ENCODE measurements around the gene TBC1D22A.
A peak's percentile ranks its signal among the peaks of the same experiment; 100 is the strongest.
"Not testable (repeated sequence)": the region's sequence is repeated elsewhere in the genome, so short reads cannot be mapped to it uniquely, and the experiment has no call there.

Gene TBC1D22A, protein sequence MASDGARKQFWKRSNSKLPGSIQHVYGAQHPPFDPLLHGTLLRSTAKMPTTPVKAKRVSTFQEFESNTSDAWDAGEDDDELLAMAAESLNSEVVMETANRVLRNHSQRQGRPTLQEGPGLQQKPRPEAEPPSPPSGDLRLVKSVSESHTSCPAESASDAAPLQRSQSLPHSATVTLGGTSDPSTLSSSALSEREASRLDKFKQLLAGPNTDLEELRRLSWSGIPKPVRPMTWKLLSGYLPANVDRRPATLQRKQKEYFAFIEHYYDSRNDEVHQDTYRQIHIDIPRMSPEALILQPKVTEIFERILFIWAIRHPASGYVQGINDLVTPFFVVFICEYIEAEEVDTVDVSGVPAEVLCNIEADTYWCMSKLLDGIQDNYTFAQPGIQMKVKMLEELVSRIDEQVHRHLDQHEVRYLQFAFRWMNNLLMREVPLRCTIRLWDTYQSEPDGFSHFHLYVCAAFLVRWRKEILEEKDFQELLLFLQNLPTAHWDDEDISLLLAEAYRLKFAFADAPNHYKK

DNA sequence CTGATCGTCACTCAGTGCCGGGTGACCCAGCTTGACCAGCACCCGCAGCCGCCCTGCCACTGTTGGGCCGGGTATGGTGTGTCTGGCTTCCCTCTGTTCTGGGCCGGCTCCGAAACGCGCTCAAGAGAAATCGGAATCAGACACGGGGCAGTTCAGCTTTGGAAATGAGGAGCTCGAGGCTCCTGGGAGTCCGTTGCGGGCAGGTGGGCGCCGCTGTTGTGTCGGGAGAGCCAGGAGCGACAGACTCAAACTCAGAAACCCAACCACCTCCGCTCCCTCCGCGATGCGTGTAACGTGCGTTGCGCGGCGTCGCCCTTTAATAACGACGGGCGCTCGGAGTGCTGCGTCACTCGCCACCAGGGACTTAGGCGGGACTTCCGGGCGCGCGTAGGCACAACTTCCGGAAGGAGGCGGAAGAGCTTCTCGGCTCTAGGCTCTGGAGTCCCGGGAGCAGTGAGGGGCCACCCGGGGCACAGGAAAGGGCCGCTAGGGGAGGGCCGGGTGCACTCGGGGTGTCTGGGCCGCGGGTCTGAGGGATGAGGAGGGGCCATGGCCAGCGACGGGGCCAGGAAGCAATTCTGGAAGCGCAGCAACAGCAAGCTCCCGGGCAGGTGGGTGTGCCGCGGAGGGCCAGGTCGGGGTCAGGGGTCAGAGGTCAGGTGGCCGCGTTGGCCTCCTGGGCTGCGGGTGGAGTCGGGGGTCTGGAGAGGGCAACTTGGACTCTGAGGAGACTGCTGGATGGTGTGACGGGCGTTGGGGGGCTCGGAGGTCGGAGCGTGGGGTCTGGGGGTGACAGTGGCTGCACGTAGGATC is at the start of gene TBC1D22A:
Gene TBC1D22A, plus strand, starts transcription at position 413 of the 813 bp plus-strand sequence. Its CDS starts 137 bp downstream, at position 550.
- peak; percentile 57 to 95 (median 87) for DNase-seq

DNA sequence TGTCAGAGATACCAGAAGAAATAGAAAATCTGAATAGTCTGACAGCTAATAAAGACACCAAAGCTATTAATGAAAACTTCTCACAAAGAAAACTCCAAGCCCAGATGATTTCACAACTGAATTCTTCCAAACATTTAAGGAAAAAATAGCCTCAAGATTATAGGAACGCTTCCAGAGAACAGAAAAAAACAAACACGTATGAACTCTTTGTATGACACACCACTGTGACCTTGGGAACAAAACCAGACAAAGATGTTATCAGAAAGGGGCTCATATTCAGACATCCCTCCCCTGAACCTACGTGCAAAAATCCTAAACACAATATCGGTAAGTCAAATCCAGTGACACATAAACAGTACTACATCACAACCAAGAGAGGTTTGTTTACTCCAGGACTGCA is 47.9 kb upstream of the TBC1D22A start:
- no peak for DNase-seq

DNA sequence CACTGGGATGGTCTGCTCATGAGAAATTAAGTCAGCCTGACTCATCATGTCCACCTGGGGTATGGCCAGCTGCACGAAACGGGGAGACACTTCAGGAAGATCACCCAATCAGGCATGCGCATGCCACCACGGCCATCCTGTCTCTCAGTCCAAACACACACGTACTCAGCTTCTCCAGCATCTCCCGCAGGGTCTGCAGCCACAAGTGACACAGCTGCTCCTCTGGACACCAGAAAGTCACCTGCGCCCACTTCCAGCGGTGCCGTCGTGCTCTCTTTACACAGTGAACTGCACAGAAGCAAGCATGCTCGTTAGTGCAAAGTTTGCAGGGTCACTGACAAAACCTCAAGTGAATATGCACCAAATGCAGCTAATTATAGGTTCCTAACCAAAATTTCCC is 42.5 kb upstream of the TBC1D22A start:
- no peak for DNase-seq

DNA sequence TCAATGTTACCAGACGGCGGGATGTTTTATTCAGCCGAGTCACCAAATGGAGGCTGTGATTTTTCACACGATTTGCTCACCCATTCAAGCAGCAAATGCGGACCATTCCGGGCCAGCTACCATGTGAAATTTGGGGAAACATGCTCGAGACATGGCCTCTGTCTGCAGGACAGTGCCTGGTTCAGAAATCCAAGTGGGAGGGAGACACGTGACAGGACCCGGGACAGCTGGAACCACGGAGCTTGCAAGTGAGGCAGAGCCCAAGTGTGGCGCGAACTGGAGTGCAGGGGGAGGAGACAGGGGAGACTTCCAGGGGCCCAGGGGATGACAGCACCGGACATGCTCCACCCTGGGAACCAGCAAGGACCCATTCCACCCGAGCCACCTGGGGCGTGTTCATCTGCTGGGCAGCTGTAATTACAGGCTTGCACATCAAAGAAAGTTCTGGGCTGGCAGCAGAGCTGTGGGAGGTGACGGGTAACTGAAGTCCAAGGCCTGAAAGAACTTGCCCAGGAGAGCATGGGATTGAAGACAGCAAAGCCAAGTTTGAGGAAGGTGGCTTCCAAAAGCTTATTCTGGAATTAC is 40.9 kb upstream of the TBC1D22A start:
- DNase-seq, result no peak

DNA sequence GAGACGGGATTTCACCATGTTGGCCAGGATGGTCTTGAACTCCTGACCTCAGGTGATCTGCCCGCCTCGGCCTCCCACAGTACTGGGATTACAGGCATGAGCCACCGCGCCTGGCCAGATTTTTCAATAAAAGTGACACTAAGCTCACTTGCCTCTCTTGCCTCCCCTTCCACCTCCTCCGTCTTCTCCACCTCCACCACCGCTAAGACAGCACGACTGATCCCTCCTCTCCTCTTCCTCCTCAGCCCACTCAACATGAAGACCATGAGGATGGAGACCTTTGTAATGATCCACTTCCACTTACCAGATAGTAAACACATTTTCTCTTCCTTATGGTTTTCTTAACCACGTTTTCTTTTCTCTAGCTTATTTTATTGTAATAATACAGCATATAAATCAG is 38.6 kb upstream of the TBC1D22A start:
- no peak for DNase-seq

DNA sequence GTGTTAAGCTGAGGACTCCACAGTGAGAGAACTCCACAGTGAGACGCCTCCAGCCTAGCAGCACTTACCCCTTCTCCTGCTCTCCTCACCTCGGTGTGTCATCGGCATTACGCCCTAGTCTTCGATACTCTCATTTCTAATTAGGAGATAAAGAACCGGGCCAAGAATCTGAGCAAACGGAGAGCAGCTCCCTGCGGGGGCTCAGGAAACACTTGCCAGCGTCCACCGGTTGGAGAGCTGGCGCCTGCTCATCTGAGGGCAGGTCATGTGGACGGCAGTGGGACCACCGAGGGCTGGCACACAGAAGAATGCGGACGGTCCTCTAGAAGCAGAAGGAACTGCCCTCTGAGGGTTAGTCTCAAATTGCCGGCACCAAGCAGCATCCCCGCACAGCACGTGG is 37.4 kb upstream of the TBC1D22A start:
- DNase-seq, result no peak

DNA sequence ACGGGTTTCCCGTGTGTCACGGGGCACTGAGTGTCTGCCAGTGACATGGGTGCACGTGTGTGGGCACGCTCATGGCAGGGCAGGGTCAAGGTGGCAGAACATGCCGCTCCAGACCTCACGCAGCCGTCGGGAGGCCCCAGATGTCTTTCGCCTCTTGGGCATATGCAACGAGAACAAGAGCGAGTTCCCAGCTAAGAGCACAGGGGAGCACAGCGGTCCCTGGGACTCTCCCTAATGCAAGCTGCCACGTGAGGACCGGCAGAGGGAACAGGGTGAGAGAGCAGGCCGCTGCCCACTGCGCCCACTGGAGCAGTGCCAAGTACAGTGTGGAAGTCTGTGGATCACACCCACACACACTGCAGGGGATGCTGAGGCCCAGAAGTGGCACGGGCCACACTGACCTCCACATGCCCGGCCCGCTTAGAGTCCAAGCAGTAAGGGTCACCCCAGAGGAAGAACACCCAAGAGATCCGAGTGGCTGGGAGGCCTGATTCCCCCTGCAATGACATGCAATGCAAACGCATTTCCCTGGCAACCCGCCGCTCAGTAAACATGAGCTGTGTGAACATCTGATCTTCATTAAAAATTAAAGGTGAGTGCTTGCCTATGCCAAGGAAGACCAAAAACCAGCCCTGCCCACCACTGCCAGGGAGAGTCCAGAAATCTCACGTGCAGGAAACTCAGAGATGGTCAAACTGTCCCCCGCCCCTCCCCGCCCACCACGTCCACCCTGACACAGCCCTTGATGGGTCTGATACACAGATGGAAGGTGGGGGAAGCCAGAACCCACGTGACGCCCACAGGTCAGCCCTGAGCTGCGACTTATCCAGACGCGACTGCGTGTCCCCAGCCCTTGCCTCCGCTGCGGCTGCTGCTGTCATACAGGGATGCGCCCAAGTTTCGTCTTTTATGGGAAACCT is 36.1 kb upstream of the TBC1D22A start:
- no peak for DNase-seq

DNA sequence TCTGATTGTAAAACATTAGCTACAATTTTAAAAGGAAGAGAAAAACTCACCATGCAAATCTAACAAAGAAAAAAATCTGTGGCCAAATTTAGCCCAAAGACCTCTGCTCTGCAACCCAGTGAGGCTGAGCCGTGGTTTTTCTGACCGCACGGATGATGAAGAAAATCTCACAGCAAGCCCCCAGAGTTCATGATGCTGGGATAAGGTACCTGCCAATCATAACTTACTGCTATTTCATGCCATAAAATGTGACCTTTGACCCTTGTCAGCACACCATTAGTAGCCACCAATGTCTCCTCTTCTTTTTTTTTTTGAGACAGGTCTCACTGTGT is 35.5 kb upstream of the TBC1D22A start:
- DNase-seq, result no peak

DNA sequence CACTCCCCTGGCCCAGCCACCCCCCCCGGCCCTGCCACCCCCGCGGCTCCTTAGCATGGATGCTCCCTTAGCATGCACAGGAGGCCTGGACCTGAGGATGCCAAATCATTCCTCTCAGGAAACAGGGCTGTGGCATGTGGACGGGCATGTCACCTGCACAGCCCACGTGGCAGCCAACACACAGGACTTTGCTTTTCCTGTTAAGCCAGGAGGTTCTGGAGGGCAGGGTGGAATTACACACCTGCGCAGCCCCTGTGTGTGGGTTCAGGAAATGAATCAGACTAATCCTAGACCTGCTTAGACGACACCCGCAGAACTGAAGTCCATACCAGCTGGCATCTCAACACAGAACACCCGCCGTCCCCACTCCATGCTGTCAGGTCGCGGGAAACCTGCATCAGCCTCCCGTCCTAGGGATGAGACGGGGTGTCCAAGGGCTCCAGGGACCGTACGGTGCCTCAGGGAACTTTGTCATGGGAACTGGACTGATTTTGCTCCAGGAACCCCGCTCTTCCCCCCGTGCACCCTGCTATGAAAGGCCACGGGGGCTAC is 34.6 kb upstream of the TBC1D22A start:
- DNase-seq, result no peak

DNA sequence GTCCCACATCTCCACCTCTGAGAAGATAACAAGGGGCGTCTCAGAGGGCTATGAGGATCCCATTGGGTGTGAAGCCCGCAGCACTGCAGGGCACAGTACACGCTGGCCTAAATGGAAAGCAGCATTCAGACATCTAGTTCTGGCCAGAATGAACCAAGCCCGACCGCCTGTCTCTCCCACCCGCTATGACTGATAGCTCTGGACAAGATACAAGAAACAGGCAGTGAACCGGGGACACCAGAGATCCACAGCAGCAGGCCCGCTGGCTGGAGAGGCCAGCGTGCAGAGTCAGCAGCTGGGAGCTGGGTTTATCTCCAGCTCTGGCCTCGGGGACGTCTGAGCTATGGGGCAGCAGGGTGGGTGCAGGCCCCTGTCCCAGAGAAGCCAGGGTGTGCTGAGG is 34.0 kb upstream of the TBC1D22A start:
- no peak for DNase-seq

DNA sequence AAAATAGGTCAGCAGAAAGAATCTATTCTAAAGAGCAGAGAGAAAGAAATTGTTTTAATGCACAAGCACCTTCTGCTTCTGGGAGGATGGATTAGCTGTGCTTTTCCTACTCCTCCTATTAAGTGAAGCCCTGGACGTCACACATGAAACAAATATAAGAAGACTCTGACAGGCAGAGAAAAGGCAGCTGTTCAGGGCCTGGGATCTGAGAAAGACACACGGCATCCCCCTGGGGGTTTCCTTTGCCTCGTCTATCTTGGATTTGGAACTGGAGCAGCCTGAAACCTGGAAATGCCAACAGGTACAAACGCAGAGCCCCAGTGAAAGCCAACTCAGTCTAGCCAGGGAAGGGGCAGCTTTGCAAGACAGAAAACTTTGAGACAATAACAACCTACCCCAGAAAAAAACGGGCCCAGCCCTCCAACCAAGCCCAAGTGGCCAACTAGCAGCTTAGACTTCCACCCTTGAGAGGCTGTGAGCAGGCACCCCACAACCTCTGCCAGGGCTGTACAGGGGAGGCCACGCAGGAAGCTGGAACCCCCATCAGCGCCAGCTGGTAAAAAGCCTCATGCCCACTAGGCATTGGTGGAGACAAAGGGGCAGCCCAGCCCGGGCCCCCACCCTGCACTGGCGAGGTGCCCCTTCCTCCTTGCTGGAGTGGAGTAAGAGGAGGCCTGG is 31.7 kb upstream of the TBC1D22A start:
- no peak for DNase-seq

DNA sequence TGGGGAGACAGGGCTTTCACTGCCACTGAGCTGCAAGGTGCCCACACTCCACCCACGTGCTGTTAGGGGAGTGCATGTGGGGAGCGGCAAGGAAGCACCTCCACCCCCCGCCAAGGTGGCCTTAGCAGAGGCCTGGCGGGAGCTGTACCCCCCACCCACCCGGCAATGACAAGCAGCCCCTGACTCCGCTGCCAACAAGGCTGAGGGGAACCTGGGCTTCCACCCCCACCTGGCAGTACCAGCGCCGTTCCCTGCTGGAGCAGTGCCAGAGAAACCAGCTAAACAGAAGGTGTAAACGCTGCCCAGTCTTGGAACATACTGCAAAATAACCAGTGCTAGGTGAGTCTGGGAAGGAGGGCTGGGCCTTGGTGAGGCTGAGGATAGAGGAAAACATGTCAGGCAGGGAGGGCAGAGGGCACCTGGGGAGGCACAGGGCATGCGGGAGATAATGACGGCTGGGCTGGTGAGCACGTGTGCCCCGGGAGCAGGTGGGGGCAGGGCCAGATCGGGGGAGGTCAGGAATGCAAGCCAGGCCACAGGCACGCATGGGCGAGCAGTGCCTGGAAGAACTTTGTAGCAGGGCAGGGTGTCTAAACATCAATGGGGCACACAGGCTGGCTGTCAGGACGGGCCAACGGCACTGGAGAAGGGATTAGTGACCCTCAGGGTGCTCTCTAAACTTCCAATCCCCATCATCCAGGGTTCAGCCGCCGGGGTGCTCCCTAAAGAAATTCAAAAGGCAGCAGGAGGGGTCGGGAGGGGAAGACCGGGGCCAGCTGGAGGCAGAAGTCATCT is 31.0 kb upstream of the TBC1D22A start:
- peak in 1 of 51 donors; percentile 12 for DNase-seq

DNA sequence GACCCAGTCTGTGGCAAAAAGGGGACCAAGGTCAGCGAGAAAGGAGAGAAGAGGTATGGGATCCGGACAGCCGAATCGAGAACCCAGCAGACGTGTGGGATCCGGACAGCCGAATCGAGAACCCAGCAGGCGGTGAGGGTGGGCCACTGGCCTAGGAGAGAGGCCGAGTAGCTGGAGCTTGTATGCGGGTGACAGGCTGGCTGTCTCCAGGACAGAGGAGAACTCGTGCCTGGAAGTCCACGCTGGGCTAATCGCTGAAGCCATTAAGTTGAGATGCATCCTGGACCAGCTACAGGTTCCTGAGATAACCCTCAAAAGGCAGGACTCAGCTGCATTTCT is 30.4 kb upstream of the TBC1D22A start:
- DNase-seq, result no peak

DNA sequence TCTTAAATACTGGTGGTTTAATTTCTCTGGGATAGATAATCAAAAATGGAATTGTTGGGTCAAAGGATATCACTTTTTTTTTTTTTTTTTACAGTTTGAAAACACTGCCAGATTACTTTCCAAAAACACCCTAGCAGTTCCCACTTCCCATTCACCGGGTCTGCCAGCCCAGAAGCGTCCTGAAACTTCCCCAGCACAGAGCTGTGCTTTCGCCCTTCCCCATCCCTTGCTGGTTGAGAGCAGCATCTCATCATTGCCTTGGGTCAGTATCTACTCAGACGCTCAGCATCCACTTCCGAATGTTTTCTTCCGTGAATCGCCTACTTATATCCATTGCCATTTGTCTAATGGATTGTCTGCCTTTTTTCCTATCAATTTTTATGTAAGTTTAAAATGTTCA is 29.9 kb upstream of the TBC1D22A start:
- DNase-seq, result no peak

DNA sequence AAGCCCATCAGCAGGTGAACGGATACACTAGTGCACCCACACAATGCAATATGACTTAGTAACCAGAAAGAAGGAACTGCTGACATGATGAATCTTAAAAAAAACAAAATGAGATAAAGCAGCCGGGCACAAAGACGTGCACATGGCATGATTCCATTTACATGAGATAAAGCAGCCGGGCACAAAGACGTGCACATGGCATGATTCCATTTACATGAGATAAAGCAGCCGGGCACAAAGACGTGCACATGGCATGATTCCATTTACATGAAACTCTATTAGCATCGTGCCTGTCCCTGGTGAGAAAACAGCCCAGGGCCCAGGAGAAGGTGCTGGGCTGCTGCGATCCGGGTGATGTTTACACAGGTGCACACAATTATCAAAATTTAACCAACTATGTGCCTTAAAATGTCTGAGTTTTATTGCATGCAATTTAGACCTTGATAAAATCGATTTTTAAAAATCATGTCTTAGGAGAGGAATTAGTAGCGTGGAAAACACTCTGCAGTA is 28.2 kb upstream of the TBC1D22A start:
- not testable (repeated sequence) for DNase-seq

DNA sequence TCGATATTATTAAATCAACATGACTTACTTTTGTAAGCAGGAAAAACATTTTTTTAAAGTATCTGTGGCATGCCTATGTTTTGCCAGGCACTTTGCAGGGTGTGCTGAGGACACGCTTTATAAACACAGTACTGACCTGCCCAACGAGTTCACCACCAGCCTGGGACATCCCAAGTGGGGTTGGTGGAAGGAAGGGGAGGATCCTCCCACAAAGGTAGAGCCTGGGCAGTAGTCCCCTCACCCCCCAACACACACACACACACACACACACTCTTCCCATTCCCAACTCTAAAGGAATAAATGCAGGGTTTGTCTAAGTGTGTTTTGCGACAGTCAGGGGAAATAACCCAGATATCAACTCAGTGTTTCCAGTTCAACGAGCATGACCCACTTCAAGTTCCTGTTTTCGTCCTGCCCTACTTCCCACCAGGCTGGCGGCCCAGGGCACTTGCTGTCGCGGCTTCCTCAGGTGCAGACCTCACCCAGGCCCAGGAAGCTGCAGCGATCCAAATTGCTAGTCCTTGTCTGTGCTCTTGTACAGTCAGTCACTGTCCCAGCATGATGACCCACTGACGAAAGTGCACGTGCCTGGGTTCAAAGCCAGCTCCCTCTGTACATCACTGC is 27.5 kb upstream of the TBC1D22A start:
- peak in 3 of 51 donors; percentile 8 to 33 (median 9) for DNase-seq

DNA sequence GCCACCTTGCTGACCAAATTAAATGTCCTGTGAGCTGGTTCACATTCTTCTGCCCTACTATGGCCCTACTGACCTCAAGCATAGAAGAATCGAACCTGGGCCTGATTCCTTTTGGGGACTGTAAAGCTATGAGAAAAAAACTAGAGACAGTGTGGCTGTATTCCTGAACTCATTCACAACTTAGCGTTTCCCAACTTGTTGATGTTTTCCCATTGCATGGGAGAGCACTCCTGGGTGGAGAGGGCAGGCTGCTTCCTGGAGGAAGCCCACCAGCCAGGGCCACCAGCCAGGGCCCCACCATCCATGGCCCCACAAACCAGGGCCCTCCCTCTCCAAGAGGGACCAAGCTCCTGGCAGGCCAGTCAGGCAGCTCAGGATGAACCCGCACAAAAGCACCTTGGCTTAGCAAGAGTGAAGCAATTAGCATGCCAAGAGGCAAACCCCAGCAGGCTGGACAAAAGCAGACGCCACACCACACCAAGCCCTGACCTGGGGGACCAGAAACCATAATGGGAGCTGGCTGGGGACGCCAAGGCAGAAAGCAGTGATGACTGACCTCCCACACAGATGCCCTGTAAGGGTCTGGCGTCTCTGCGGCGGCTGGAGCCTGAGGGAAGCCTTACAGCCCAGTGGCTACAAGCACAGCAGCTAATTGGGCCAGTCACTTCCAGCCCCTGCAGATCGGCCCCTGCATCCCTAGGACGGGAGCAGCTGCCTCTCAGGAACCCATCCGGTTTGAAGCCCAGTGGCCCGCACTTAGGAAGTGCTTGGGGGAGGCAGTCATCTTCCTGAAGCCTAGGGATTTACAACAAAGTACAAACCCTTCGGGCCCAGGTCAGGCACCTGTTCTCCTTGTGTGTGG is 26.5 kb upstream of the TBC1D22A start:
- peak in 2 of 51 donors; percentile 5 to 8 for DNase-seq

DNA sequence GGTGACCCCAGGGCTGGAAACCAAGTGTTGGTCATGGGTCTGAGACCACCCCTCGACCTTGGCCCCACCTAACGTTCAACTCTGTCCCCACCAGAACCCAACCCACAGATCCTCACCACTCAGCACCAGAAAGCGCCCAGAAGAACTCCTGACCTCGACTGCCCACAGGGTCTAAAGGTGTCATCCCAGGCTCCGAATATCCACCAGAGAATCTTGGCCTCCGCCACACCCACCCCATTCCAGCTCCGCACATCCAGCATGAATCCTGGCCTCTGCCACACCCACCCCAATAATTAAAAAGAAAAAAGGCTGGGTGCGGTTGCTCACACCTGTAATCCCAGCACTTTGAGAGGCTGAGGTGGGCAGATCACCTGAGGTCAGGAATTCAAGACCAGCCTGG is 25.7 kb upstream of the TBC1D22A start:
- no peak for DNase-seq

Data from hypothalamus (tissue), 51 donors.